ENCODE data around the gene PPIP5K1.
"Not testable (repeated sequence)": the region's sequence is repeated elsewhere in the genome, so short reads cannot be mapped to it uniquely, and the experiment has no call there.

PPIP5K1 gene

DNA sequence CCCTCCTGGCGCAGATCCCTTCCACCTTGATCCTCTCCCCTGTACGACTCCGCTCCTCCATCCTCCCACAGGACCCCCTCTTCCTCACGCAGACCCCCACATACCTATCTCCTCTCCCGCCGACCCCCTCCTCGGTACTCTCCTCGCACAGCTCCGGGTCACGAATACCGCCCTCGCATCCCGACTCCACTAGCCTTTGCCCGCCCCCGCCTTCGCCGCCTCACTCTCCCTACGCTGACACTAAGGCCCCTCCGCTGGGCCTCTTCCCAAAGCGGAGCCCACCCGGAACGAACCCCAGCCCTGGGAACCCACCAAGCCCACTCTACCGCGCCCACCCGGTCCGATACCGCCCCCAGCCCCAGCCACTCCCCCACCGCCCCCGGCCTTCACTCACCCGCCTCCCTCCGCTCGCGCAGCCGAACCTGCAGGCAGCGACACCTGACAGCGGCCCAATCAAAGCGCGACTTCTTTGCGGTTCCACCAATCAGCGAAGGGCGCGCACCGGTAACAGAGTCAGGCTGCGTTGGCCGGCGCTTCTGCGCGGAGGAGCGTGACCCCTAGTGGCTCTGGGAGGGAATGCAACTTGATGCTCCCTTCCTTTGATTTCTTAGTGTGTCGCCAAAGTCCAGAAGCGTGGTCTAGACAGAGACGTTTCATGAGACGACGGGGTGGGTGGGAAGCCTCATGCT lies at the start of gene PPIP5K1:
PPIP5K1 (minus strand) TSS at position 431 of the 689 bp plus-strand sequence. CDS start 5,704 bp downstream, outside the sequence.
- H3K27ac ChIP-seq (ENCODE audit: low read length); H3K9me3 ChIP-seq (ENCODE audit: control insufficient read depth in 2 of 2, low read length in 2 of 2); H3K36me3 ChIP-seq (ENCODE audit: control insufficient read depth in 2 of 2, insufficient read depth in 2 of 2, low read length in 2 of 2): not testable (repeated sequence)

DNA sequence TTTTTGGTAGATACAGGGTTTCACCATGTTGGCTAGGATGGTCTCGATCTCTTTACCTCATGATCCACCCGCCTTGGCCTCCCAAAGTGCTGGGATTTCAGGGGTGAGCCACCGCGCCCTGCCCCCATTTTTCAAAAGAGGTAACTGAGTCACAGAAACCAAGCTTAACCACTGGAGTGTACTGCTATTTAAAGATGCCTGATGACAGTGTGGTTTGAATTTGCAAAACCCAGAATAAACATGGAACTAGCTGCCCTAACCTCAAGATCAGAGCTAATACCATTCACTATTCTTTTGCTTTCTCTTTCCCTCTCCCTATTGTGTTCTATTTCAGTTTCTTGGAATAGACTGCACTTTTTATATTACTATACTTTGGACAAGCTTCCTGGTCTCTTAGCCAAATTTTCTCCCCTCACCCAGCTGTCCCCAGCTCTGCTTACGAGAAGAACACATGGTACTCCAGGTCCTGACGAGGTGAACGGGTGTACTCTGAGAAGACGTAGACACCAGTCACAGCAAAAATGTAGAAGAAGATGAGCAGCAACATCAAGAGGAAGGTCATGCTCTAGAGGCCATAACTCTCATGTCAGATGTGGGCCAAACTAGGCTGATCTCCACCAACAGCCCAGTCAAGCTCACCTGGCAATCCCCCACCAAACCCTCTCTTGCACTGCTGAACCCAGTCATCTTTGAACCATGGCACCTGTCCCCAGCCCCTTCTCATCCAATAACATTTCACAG lies 48.6 kb upstream of the PPIP5K1 start:
- not testable (repeated sequence) for H3K27me3 ChIP-seq (ENCODE audit: control insufficient read depth in 1 of 2, insufficient read depth in 2 of 2, low read length in 2 of 2); H3K27ac ChIP-seq (ENCODE audit: low read length); H3K9me3 ChIP-seq (ENCODE audit: control insufficient read depth in 2 of 2, low read length in 2 of 2); H3K4me1 ChIP-seq (ENCODE audit: control insufficient read depth, insufficient read depth, low read length); H3K4me3 ChIP-seq (ENCODE audit: low read length in 2 of 2); H3K9ac ChIP-seq (ENCODE audit: low read length in 2 of 2); H3K36me3 ChIP-seq (ENCODE audit: control insufficient read depth in 2 of 2, insufficient read depth in 2 of 2, low read length in 2 of 2)

More for the DNA sequence above, at the start of gene PPIP5K1:
- H3K4me1 ChIP-seq (ENCODE audit: control insufficient read depth, insufficient read depth, low read length); H3K27me3 ChIP-seq (ENCODE audit: control insufficient read depth in 1 of 2, insufficient read depth in 2 of 2, low read length in 2 of 2); H3K4me3 ChIP-seq (ENCODE audit: low read length in 2 of 2); H3K9ac ChIP-seq (ENCODE audit: low read length in 2 of 2): not testable (repeated sequence)

DNA sequence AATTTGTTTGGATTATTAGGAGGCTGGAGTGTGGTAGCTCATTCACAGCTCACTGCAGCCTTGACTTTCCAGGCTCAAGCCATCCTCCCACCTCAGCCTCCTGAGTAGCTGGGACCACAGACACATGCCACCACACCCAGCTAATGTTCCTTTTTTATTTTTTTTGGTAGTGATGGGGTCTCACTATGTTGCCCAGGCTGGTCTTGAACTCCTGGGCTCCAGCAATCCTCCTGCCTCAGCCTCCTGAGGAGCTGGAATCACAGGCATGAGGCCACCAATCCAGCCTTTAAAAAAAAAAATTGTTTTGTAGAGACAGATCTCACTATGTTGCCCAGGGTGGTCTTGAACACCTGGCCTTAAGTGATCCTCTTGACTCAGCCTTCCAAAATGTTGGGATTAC lies 36.9 kb upstream of the PPIP5K1 start:
- not testable (repeated sequence) for H3K4me3 ChIP-seq (ENCODE audit: low read length in 2 of 2); H3K27ac ChIP-seq (ENCODE audit: low read length); H3K9me3 ChIP-seq (ENCODE audit: control insufficient read depth in 2 of 2, low read length in 2 of 2); H3K36me3 ChIP-seq (ENCODE audit: control insufficient read depth in 2 of 2, insufficient read depth in 2 of 2, low read length in 2 of 2); H3K9ac ChIP-seq (ENCODE audit: low read length in 2 of 2); H3K4me1 ChIP-seq (ENCODE audit: control insufficient read depth, insufficient read depth, low read length); H3K27me3 ChIP-seq (ENCODE audit: control insufficient read depth in 1 of 2, insufficient read depth in 2 of 2, low read length in 2 of 2)

DNA sequence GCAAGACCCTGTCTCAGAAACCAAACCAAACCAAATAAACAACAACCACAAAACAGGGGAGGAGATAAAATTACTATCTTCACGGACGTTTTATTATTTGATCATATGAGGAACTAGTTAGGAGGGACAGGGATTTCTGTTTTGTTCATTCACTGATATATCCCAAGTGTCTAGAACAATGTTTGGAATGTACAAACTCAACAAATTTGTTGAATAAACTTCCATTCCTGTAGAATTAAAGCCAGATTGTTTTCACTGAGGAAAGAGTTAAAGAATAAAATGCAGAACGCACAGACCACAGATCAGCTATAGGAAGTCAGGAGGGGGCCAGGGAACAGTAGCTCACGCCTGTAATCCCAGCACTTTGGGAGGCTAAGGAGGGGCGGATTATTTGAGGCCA lies 35.1 kb upstream of the PPIP5K1 start:
- Histone ChIP-seq H3K27me3 (ENCODE audit: control insufficient read depth in 1 of 2, insufficient read depth in 2 of 2, low read length in 2 of 2) (no peaks in the 10 kb centered on the region), H3K4me3 (ENCODE audit: low read length in 2 of 2) (no peak overlapping the region), H3K9me3 (ENCODE audit: control insufficient read depth in 2 of 2, low read length in 2 of 2) (no peaks in the 10 kb centered on the region), H3K36me3 (ENCODE audit: control insufficient read depth in 2 of 2, insufficient read depth in 2 of 2, low read length in 2 of 2) (no peaks in the 10 kb centered on the region), H3K27ac (ENCODE audit: low read length) (no peak overlapping the region), H3K4me1 (ENCODE audit: control insufficient read depth, insufficient read depth, low read length) (no peaks in the 10 kb centered on the region), H3K9ac (ENCODE audit: low read length in 2 of 2) (no peak overlapping the region)

DNA sequence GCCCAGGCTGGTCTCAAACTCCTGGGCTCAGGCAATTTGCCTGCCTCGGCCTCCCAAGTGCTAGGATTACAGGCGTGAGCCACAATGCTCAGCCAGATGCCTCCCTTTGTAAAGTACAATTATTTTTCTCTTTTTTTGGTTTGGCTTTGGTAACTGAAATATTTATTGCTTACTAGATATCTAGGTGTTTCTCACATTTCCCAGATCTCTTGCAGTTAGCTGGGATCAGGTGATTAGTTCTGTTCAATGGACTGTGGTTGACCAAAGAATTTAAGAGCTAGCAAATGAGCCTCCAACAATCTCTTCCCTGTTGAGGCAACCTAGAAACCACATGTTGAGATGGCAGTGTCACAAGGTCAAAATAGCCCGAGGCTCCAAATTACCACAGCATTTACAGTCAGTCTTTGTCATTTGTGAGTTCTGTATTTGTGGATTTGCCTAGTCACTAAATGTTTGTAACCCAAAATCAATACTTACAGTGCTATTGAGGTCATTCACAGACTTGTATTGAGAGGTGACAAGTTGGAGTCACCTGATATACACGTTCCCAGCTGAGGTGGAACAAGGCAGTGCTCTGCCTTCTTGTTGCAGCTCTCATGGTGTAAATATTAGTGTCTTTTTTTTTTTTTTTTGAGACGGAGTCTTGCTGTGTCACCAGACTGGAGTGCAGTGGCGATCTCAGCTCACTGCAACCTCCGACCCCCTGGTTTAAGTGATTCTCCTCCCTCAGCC lies 32.2 kb upstream of the PPIP5K1 start:
- not testable (repeated sequence) for H3K27me3 ChIP-seq (ENCODE audit: control insufficient read depth in 1 of 2, insufficient read depth in 2 of 2, low read length in 2 of 2); H3K36me3 ChIP-seq (ENCODE audit: control insufficient read depth in 2 of 2, insufficient read depth in 2 of 2, low read length in 2 of 2); H3K9me3 ChIP-seq (ENCODE audit: control insufficient read depth in 2 of 2, low read length in 2 of 2); H3K9ac ChIP-seq (ENCODE audit: low read length in 2 of 2); H3K4me1 ChIP-seq (ENCODE audit: control insufficient read depth, insufficient read depth, low read length); H3K27ac ChIP-seq (ENCODE audit: low read length); H3K4me3 ChIP-seq (ENCODE audit: low read length in 2 of 2)

DNA sequence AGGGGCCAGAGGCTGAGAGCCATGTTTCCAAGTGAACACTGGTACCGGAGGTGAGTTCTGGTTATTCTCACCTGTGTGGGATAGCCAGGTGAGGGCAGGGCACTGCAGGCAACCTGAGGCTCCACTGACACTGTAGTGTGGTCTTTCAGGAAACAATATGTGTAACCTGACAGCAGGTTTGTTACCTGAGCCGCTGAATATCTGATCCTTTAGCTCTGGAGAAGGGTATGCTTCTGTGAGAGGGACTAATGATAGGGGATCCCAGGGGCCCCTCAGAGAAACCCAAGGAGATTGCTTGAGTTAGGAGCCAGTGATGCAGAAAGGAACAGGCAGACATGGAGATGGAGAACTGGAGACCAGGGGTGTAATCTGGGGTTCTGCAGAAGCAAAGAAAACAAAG lies 28.7 kb upstream of the PPIP5K1 start, which contains the start of gene STRC:
STRC (minus strand) TSS at position 101 of the 400 bp plus-strand sequence; CDS start at position 23, 78 bp downstream.
- not testable (repeated sequence) for H3K9me3 ChIP-seq (ENCODE audit: control insufficient read depth in 2 of 2, low read length in 2 of 2); H3K27me3 ChIP-seq (ENCODE audit: control insufficient read depth in 1 of 2, insufficient read depth in 2 of 2, low read length in 2 of 2); H3K4me1 ChIP-seq (ENCODE audit: control insufficient read depth, insufficient read depth, low read length); H3K36me3 ChIP-seq (ENCODE audit: control insufficient read depth in 2 of 2, insufficient read depth in 2 of 2, low read length in 2 of 2); H3K27ac ChIP-seq (ENCODE audit: low read length); H3K4me3 ChIP-seq (ENCODE audit: low read length in 2 of 2); H3K9ac ChIP-seq (ENCODE audit: low read length in 2 of 2)

DNA sequence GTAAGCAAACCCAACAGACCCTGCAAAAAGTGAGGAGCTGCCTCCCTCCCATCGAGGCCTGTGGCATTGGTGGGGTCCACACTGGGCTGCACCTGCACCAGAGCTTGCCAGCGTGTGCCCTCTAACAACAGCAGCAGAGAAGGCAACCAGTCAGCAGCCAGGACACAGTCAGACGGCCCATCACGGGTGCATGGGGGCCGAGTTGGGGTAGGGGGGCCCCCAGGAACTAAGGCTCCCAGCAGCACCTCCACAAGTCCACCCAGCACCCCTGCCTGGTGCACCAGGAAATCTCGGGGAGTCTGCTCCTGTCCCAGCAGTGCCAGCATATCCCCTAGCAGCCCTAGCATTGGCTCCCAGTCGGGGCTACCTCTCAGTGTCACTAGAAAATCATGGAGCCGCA lies 27.7 kb upstream of the PPIP5K1 start:
- H3K36me3 ChIP-seq (ENCODE audit: control insufficient read depth in 2 of 2, insufficient read depth in 2 of 2, low read length in 2 of 2); H3K4me3 ChIP-seq (ENCODE audit: low read length in 2 of 2); H3K27ac ChIP-seq (ENCODE audit: low read length); H3K9ac ChIP-seq (ENCODE audit: low read length in 2 of 2); H3K9me3 ChIP-seq (ENCODE audit: control insufficient read depth in 2 of 2, low read length in 2 of 2); H3K27me3 ChIP-seq (ENCODE audit: control insufficient read depth in 1 of 2, insufficient read depth in 2 of 2, low read length in 2 of 2); H3K4me1 ChIP-seq (ENCODE audit: control insufficient read depth, insufficient read depth, low read length): not testable (repeated sequence)

DNA sequence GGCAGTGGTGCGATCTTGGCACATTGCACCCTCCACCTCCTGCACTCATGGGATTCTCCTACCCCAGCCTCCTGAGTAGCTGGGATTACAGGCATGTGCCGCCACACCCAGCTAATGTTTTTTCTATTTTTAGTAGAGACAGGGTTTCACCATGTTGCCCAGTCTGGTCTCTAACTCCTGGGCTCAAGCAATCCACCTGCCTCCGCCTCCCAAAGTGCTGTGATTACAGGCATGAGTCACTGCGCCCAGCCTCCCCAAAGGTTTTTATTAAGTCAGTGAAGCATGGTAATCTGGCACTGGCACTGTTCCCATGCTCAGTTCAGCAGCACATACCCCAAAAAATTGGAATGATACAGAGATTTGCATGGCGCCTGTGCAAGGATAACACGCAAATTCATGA lies 12.2 kb upstream of the PPIP5K1 start:
- H3K9ac ChIP-seq (ENCODE audit: low read length in 2 of 2); H3K36me3 ChIP-seq (ENCODE audit: control insufficient read depth in 2 of 2, insufficient read depth in 2 of 2, low read length in 2 of 2); H3K27me3 ChIP-seq (ENCODE audit: control insufficient read depth in 1 of 2, insufficient read depth in 2 of 2, low read length in 2 of 2); H3K9me3 ChIP-seq (ENCODE audit: control insufficient read depth in 2 of 2, low read length in 2 of 2); H3K4me3 ChIP-seq (ENCODE audit: low read length in 2 of 2); H3K4me1 ChIP-seq (ENCODE audit: control insufficient read depth, insufficient read depth, low read length); H3K27ac ChIP-seq (ENCODE audit: low read length): not testable (repeated sequence)

DNA sequence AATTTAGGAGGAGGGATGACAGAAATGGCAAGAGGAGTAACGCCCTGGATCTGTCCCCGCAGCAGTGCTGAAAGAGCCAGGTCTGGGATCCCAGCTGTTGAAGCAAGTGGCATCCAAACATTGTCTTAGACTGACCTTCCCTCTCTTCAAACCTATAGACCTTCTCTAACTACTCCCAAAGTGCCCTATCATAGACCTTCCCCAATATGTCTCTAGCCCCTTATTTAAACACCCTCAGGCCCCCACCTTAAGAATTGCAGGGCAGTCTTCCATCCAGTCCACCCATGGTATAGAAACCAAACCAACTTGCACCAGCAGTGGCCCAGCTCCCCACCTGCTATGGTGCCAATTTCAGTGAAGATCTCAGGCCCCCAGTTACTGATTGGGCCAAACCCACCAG lies 10.2 kb upstream of the PPIP5K1 start:
- H3K9ac ChIP-seq (ENCODE audit: low read length in 2 of 2); H3K4me3 ChIP-seq (ENCODE audit: low read length in 2 of 2); H3K36me3 ChIP-seq (ENCODE audit: control insufficient read depth in 2 of 2, insufficient read depth in 2 of 2, low read length in 2 of 2); H3K9me3 ChIP-seq (ENCODE audit: control insufficient read depth in 2 of 2, low read length in 2 of 2); H3K27me3 ChIP-seq (ENCODE audit: control insufficient read depth in 1 of 2, insufficient read depth in 2 of 2, low read length in 2 of 2); H3K4me1 ChIP-seq (ENCODE audit: control insufficient read depth, insufficient read depth, low read length); H3K27ac ChIP-seq (ENCODE audit: low read length): not testable (repeated sequence)

DNA sequence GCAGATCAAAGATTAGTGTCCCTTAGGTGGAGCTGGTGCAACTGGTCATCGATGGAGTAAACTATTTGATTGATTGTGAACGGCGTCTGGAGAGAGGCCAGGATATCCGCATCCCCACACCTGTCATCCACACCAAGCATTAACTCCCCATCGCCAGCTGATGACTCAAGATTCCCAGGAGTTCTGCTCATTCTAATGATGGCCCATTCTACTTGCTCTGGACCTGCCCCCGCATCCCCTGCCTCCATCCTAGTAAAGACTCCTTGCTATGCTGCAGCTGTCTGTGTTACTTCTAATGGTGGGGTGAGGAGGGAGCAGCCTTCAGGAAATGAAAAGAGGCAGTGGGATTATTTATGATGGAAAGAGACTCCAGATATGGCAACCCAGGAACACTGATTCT lies 9.1 kb upstream of the PPIP5K1 start:
- not testable (repeated sequence) for H3K9ac ChIP-seq (ENCODE audit: low read length in 2 of 2); H3K36me3 ChIP-seq (ENCODE audit: control insufficient read depth in 2 of 2, insufficient read depth in 2 of 2, low read length in 2 of 2); H3K9me3 ChIP-seq (ENCODE audit: control insufficient read depth in 2 of 2, low read length in 2 of 2); H3K4me3 ChIP-seq (ENCODE audit: low read length in 2 of 2); H3K4me1 ChIP-seq (ENCODE audit: control insufficient read depth, insufficient read depth, low read length); H3K27me3 ChIP-seq (ENCODE audit: control insufficient read depth in 1 of 2, insufficient read depth in 2 of 2, low read length in 2 of 2); H3K27ac ChIP-seq (ENCODE audit: low read length)
